ENCODE results near the gene CD79B. TPM values are rescaled to one million over a fixed set of nuclear protein-coding genes. Genes with fewer than 3 reads are reported as not detected.

The CD79B gene
- total RNA-seq, 4 donors from 2014 or later, result 2.4 to 44.6 (median 4.4) TPM; not detected in 1

- Histone ChIP-seq H3K9me3 (no peaks in the 10 kb centered on the region), H3K4me3 (peak overlapping the region in 2 of 4 donors; percentile 49 to 63), H3K27me3 (no peaks in the 10 kb centered on the region), H3K4me1 (peaks cover 0 to 13% (median 5%) of the 10 kb centered on the region in 4 donors), H3K36me3 (no peaks in the 10 kb centered on the region), H3K27ac (peak overlapping the region in 2 of 4 donors; percentile 25 to 91)
- no peak for DNase-seq
- TF ChIP-seq POLR2A (IDR thresholded peaks at IDR 0.05) (no peak), CTCF (IDR thresholded peaks at IDR 0.05) (no peak)
These were observed 2.0 kb downstream of the CD79B start for GRCh38 chr17:63929860-63930766.

DNA sequence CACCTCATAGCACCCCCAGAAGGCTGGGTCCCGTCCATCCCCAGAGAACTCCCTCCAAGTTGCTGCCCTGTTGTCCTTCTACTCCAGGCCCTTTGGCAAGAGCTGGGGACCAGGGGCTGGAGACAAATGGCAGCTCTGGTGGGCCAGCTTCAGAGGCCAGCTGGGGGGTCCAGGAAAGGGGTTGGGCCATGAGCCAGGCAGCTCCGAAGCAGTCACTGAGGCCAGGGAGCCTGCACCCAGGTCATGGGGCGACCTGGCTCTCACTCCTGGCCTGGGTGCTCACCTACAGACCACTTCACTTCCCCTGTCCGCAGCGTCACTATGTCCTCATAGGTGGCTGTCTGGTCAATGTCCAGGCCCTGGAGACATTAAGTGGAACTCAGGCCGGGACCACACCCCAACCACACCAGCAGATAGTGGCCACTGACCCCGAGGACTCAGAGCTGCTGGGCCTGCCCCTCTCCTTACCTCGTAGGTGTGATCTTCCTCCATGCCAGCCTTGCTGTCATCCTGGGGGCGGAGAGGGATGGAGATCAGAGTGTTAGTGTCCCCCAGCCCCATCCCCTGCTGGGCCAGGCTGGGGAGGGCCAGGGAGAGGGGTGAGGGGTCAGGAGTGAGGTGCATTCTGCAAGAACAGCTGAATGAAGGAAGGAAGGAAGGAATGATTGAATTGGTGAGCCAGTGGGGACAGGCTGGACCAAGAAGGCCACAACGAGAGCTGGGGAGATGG is 3.0 kb downstream of the CD79B start:
- H3K27me3 ChIP-seq, result no peaks in the 10 kb centered on the region
- peak overlapping the region in 1 of 4 donors; percentile 63 for H3K4me3 ChIP-seq
- H3K9me3 ChIP-seq, result no peaks in the 10 kb centered on the region
- no peak for TF ChIP-seq POLR2A (IDR thresholded peaks at IDR 0.05)
- no peak for TF ChIP-seq CTCF (IDR thresholded peaks at IDR 0.05)
- H3K36me3 ChIP-seq, result no peaks in the 10 kb centered on the region
- H3K4me1 ChIP-seq, result peaks cover 0 to 13% (median 5%) of the 10 kb centered on the region in 4 donors
- no peak for DNase-seq
- peak overlapping the region in 1 of 4 donors; percentile 91 for H3K27ac ChIP-seq

GRCh38 chr17:63928172-63928666 is 3.9 kb downstream of the CD79B start:
- no peak for DNase-seq
- TF ChIP-seq POLR2A (IDR thresholded peaks at IDR 0.05), result no peak
- no peak for TF ChIP-seq CTCF (IDR thresholded peaks at IDR 0.05)
- H3K4me1 ChIP-seq, result peaks cover 0 to 13% (median 5%) of the 10 kb centered on the region in 4 donors
- H3K27me3 ChIP-seq, result no peaks in the 10 kb centered on the region
- no peaks in the 10 kb centered on the region for H3K36me3 ChIP-seq
- peak overlapping the region in 1 of 4 donors; percentile 63 for H3K4me3 ChIP-seq
- peak overlapping the region in 1 of 4 donors; percentile 91 for H3K27ac ChIP-seq
- H3K9me3 ChIP-seq, result no peaks in the 10 kb centered on the region

DNA sequence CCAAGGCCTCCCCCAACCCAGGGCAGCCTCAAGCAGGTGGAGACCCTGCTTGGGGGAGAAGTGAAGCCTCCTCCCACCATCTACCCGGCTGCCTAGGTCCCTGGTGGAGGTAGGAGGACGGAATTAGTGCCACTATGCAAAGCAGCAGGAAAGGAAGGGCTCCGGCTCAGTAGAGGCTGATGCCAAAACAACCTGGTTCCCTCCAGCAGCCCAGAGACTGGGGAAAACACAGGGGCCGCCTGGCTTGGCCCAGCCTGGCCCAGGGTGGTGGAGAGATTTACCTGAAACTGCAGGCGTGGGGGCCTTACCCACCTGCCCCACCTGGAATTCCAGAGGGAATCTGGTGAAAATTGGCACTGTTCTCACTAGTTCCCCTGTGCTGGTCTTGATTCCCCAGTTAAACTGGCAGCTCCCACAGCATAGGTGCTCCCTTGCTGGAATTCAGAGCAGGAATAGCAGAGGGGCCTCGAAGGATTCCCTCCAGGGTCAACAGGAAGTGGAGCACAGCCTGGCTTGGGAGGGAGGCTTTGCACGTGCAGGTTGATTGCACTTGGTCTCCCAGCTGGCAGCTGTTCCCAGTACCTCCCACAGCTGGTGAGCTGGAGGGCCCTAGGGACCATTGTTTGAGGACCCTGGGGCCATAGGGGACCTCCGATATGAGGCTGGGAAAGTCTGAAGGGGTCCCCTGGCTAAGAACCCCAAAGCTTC is 4.5 kb downstream of the CD79B start:
- Histone ChIP-seq H3K27ac (peak overlapping the region in 1 of 4 donors; percentile 91), H3K4me1 (peaks cover 0 to 13% (median 5%) of the 10 kb centered on the region in 4 donors), H3K27me3 (no peaks in the 10 kb centered on the region), H3K4me3 (no peak overlapping the region), H3K9me3 (no peaks in the 10 kb centered on the region), H3K36me3 (no peaks in the 10 kb centered on the region)
- DNase-seq, result peak in 1 of 3 donors; percentile 70
- TF ChIP-seq POLR2A (IDR thresholded peaks at IDR 0.05), result no peak
- TF ChIP-seq CTCF (IDR thresholded peaks at IDR 0.05), result no peak

DNA sequence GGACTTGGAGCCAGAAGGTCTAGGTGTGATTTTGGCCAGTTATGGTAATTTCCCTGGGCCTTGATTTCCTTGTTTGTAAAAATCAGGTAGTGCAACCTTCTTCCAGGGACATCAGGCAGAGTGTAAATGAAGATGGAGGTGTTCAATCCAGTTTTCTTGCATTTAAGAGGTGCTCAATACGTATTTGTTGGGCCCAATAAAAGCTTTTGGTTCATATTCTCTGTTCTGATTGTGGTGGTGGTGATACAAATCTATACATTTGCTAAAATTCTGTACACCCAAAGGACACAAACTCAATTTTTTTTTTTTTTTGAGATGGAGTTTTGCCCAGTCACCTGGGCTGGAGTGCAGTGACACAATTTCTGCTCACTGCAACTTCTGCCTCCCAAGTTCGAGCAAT is 6.0 kb downstream of the CD79B start:
- Histone ChIP-seq H3K9me3 (no peaks in the 10 kb centered on the region), H3K36me3 (no peaks in the 10 kb centered on the region), H3K4me1 (peaks cover 0 to 11% (median 2%) of the 10 kb centered on the region in 4 donors), H3K27me3 (no peaks in the 10 kb centered on the region), H3K27ac (peak overlapping the region in 2 of 4 donors; percentile 7 to 91), H3K4me3 (no peak overlapping the region)
- no peak for DNase-seq
- TF ChIP-seq POLR2A (IDR thresholded peaks at IDR 0.05) (no peak), CTCF (IDR thresholded peaks at IDR 0.05) (no peak)
